NCI-H82 treated with DMSO at 0.1 percent for 48 hours (cell line): ENCODE measurements around the gene CD300LD.
"Not testable (repeated sequence)": the region's sequence is repeated elsewhere in the genome, so short reads cannot be mapped to it uniquely, and the experiment has no call there.

ENCODE experiments used
- DNase-seq: peaks from one replicate; lab custom pipeline; 2025; ENCODE audit not compliant: unreplicated experiment; lab: John Stamatoyannopoulos, UW

Gene CD300LD

DNA sequence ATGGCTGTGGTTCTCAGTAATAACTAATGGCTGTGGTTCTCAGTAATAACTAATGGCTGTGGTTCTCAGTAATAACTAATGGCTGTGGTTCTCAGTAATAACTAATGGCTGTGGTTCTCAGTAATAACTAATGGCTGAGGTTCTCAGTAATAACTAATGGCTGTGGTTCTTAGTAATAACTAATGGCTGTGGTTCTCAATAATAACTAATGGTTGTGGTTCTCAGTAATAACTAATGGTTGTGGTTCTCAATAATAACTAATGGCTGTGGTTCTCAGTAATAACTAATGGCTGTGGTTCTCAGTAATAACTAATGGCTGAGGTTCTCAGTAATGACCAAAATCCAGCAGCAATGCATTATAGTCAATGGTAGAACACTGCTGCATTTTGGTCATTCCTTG, 18.4 kb downstream of the CD300LD start:
- DNase-seq = not testable (repeated sequence)

DNA sequence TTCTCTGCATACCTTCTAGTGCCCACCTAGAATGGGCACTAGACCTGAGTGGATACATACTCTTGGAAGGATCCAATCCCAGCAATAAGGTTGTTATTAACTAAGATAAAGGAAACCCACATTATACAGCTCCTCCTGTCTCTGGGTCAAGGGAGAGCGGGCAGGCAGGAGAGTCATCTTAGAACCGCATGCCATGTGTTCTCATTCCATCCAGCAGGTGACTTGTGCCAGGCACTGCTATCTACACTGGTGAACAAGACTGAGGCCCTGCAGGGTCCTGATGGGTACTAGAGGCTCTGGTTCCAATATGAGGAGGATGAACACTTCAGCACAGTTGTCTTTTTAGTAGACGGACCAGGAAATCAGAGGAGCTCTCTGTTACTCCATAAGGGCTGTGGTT, 18.9 kb downstream of the CD300LD start:
- no peak for DNase-seq

DNA sequence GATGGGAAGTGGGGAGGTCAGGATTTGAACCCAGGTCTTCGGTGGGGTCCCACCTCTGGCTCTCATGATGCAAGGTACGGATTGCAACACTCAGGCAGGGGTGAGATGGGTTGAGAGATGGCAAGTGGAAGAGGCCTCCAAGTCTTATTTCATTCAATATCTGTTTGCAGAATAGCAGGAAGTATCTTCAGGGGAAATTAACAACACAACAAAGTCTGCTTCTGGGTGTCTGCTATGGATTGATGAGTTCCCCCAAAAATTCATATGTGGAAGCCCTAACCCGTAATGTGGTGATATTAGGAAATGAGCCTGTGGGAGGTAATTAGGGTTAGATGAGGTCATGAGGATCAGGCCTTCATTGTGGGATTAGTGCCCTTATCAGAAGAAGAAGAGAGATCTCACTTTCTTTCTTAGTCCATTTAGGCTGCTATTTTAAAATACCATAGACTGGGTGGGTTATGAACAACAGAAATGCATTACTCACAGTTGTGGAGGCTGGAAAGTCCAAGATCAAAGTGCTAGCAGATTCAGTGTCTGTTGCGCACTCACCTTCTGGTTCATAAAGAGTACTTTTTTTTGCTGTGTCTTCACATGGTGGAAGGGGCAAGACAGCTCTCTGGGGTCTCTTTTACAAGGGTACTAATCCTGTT, 20.3 kb downstream of the CD300LD start:
- DNase-seq = no peak

DNA sequence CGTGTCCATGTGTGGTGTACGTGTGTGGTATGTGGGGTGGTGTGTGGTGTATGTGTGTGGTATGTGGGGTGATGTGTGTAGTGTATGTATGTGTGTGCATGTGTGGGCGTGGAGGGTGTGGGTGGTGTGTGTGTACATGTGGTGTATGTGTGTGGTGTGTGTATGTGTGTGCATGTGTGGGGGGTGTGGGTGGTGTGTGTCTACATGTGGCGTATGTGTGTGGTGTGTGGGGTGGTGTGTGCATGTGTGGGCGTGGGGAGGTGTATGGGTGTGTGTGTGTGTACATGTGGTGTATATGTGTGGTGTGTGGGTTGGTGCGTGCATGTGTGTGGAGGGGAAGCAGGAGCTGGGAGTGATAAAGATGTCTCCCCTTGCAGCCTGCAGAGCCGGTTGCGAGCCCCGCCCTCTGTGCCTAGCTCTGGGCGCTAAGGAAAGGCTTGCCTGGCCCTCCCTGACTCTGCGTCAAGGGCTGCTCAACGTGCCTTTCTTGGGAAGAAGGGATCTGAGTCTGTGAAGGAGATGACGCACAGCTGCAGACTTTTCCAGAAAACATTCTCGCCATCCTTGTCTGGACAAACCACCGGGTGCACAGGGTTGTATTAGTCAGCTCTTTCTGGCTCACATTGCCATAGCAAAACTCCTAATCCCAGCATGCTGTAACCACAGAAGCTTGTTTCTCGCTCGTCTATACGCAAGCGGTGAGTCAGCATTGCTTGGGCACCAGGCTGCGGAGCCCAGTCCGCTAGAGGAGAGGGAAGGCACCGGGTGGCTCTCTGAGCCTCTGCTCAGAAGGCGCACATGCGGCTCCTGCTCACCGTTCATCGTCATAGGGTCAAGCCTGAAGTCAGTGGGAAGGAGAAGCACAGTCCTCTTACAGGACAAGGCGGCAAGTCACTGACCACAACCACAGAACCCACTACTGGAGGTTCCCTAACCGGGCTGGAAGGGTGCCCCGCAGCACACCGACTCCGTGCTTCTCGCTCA, 22.8 kb downstream of the CD300LD start:
- no peak for DNase-seq

DNA sequence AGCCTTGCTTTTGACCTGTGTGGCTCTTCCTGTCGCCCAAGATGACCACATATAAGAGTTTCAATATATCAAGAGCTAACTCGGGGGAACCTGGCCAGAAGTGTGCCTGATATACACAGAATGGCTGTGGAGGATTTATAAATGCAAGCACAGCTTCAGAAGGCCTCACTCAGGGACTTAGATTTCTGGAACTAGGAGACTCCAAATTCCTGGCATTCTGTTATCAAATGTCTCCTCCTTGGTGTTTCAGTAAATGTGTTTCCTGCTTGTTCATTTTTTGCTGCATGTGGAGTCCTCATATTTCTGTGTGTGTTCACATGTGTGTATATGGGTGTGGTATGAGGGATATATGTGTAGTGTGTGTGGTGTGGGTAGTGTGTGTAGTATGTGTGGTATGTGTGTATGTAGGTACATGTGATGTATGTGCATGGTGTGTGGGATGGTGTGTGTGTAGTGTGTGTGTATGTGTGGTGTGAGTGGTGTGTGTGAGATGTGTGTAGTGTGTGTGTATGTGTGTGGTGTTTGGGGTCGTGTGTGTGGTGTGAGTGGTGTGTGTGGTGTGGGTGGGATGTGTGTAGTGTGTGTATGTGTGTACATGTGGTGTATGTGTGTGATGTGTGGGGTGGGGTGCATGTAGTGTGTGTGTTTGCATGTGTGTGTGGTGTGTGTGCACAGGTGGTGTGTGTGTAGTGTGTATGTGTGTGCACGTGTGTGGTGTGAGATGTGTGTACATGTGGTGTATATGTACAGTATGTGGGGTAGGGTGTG, 23.8 kb downstream of the CD300LD start:
- no peak for DNase-seq

DNA sequence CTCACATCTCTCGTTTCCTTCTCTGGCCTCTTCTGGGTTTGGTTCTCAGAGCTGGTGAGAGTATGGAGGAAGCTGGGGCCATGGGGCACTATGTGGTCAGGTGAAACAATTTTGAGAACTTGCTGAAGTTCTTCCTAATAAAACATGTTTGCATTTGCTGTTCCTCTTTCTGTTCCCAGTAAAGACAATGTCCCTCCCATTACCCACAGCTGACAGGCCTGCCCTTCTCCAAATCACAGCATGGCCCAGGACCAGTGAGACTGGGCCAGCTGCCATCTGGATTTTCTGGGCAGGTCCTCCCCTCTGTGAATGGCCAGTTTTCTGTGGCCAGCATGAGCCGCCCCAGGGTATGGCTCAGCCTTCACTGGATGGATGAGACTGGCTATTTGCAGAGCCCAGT, 24.7 kb downstream of the CD300LD start, which contains the start of gene CD300H:
Gene CD300H, minus strand, starts transcription at position 113 of the 400 bp plus-strand sequence.
- DNase-seq = no peak

DNA sequence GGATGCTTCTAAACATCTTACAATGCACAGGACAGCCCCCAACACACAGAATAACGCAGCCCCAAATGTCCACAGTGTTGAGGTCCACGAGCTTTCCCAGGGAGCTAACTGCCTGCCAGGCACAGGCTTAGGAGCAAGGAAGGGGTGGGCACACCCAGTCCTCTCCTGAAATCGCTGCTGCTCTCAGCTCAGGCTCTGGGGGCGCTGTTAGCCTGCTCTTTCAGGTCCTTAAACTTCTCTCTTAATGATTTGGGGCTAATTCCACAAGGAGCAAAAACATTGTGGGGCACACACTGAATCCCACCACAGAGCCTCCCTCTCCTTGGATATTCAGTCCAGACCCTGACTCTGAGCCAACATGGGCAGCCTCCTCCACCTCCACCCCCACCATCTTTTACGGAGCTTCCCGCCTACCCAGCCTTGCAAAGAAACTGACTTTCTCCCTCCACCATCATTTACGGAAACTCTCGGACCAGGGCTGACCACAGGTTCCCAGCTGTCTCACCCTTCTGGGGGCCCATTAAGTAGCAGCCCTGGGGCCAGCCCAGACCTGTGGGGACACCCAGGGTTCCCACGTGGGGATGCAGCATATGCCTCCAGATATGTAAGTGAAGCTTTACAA, 25.8 kb downstream of the CD300LD start:
- DNase-seq = no peak

DNA sequence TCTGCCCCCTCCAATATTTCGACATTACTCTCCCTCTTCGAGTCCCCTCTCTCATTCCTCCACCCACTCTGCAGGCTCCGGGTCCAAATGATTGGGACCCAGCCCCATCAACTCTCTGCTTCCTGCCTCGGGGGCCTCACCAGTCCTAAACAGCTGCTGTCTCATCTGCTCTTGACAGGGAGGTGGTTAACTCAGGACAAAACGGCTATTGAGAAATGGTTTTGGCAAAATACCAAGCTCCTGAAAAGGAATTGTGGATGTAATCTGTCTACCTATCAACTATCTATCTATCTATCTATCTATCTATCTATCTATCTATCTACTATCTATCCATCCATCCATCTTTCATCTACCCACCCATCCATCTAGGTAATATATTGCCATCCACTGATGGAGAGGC, 27.0 kb downstream of the CD300LD start:
- DNase-seq = no peak

DNA sequence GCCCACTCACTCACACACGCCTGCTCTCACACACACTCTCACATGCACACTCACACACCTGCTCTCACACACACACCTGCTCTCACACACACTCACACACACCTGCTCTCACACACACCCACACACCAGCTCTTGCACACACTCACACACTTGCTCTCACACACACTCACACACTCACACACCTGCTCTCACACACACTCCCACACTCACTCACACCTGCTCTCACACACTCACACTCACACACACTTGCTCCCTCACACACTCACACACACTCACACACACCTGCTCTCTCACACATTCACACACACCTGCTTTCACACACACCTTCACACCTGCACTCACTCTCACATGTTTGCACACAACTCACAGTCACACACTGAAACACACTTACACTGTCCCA, 28.7 kb downstream of the CD300LD start:
- no peak for DNase-seq

DNA sequence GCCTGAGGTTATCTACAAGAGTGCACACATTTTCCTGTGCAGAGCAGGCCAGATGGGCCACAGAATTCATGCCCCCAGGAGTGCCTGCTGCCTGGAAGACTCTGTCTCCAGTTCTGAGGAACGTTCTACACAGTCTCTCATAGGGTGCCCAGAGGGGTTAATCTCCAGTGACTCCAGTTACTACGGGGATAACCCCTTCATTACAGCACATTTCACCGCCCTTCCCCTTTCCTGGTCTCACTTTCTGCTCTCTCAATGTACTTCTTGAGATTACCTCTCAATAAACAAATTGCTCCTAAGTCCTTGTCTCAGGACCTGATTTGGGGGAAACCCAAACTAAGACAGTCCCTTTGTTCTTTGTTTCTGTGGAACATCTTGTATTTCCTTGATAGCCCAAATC, 30.5 kb downstream of the CD300LD start:
- DNase-seq = no peak

DNA sequence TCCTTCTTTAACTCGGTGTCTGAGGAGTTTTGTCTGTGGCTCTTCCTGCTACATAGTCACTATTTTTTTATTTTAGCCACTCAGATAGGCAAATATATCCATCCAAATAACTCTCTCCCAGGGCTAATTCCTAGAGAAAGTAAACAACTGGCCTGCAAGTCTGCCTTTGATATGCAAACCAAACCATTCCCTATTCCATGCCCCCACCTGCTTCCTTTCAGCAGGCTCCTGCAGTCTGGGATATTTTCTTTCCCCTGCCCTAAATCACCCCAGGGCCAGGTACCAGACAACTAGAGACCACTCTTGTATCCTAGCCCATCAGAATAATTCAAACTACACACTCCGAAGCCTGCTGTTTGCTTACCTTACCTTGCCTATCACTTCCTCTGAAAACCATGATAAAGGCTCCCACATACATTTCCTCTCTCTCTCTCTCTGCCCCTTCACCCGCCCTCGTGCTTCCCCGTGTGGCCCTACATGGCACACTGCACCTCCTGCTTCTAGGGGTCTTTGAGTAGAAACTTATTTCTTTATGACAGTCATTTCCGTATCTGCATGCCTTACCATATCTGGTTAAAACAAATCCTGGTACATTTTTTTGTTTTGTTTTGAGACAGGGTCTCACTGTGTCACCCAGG, 33.1 kb downstream of the CD300LD start:
- DNase-seq = no peak

DNA sequence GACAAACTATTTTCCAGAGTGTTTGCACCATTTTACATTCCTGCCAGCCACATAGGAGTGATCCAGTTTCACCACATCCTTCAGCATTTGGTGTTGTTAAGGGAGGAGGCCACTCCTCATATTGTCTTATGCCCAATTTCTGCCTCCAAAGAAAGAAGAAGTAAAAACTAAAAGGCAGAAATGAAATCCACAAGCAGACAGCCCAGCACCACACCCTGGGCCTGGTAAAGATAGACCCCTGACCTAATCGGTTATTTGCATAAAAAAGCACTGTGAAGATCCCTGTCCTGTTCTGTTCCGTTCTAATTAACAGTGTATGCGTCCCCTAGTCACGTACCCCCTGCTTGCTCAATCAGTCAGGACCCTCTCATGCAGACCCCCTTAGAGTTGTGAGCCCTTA, 33.7 kb downstream of the CD300LD start:
- DNase-seq = not testable (repeated sequence)

DNA sequence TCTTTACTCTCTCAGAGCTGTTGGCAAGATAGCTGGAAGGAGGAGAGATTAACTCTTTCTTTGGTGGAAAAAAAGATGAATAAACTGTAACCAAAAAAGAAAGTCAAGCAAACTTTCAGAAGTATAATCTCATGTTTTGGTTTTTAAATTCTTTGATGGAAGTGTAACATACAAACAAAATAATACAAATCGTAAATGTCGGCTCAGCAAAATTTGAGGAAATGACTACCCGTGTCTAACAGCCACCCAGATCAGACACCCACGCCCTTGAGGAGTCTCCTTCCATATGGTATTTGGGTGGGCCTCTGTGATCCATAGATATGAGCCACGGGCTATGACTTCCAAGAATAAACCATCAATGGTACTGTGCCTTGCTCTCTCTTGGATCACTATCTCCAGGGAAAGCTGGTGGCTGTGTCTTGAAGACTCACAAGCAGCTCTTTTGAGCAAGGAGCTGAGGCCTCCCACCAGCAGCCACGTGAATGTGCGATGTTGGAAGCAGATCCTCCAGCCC, 36.6 kb downstream of the CD300LD start:
- DNase-seq = no peak

DNA sequence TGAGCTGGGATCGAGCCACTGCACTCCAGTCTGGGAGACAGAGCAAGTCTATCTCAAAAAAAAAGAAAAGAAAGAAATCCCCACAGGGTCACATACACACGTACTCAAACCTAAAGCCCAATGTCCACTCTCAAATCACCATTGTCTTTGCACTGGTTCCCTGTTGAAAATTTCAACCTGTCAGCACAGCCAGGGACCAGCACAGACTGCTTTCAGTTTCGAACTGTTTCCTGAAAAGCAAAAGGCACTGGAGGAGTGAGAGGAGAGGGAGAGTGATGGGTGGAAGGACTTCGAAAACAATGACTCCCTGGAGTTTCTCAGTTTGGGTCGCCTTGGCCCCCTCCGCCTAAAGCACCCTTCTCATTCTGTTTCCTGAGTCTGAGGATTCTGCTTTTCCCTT, 37.2 kb downstream of the CD300LD start:
- no peak for DNase-seq

DNA sequence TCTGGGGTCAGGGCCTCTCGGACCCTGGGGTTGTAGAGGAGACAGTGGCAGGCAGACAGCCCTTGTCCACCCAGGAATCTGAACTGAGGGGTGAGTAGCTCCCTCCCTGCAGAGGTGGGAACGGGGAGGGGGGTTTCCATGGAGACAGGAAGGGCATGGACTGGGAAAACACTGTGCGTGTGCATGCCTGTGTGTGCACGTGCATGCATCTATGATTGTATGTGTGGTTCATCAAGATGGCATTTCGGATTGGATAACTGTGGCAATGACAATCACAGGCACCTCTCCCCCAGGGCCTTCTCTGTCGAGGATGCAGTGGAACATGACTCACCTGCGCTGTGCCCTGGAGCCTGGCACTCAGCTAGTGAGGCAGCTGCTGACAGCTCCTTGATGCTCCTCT, 40.0 kb downstream of the CD300LD start:
- no peak for DNase-seq

DNA sequence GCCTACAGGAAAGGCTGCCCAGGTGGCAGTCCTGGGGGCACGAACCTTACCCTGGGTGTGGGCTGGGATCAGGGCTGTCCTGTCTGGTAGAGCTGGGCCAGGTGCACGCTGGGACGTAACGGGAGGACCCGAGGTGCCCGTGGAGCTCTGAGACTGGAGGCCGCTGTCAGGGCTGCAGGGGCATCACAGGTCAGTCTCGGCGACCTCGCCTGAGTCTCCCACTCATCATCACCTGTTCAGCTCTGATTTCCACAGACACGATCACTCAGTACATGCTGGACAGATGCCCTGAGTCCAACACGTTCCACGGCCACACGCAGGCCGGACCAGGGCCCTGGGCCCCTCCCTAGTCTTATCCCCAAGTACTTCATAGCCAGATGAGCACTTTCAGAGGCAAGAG, 41.5 kb downstream of the CD300LD start:
- DNase-seq = no peak

DNA sequence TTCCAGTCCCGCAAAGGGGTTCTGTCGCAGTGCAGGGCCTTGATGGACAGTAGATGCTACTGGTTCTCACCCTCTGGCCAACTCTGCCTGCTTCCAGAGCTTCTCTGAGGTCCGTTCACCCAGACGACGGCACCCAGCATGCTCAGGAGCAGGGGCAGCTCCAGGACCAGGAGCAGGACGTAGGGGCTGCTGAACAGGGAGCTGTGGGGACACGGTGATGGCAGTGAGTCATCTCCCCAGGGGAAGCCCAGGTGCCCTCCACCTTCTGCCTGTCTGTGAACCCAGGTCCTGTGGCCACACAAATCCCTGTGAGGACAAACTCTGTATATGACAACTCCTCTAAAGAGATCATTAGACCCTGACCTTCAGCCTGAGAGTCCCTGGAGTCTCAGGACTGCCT, 42.7 kb downstream of the CD300LD start:
- no peak for DNase-seq

DNA sequence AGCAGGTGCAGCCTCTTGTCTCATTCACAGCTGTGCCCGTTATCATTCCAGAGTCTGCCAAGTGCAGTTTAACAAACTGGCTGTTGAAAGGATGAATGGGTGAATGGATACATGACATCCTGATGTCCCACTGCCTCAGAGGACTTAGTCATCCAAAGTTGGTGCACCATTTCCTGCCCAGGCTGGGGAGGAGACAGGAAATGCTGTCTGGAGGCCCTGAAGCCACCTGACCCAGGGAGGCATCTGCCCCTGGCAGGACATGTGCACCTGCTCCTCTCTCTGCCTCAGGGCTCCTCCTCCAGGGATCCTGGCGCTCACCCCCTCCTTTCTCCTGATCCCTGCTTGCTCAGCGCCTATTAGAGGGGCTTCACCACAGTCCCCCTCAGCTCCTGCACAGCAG, 44.3 kb downstream of the CD300LD start:
- DNase-seq = no peak

DNA sequence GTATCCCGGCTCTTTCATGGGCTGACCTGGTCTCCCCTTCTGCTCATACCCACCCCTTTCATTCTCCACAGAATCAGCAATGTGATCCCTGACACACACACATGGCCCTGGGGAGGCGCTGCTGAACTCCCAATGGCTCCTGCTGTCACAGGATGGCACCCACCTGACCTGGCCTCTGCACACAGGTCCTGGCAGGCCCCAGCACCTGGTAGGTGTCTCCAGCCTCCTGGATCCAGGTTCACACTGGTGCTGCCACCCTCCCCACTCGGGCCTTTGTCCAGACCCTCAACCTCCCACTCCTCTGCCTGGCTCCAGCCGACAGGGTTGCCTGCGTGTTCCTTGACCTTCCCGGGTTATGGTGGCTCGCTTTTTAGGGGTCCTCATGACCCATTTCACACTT, 44.8 kb downstream of the CD300LD start:
- no peak for DNase-seq

DNA sequence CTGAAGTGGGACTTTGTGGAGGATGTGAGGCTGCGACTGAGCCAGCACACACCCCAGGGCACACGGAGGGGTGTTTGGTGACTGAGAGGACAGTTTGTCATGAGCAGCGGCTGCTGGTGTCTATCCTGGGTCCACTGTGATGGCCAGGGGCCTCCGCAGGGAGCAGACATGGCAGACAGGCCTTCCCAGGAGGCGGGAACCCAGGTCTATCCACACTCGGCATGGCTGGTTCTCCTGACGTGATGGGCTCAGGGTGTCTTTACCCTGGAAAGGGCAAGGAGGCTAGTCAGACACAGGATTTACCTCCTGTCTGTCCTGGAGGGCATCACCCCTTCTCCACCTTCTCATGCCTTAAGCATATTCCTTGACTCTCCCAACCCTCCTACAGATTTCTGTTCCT, 45.5 kb downstream of the CD300LD start:
- DNase-seq = no peak
